Kidney tubule cell (primary cell): ENCODE data around the gene PPM1J.
A peak's percentile ranks its signal among the peaks of the same experiment; 100 is the strongest.

Source experiments
- DNase-seq: peaks from one replicate; pipeline ENCODE4 v3.0.0-alpha.2; 2018; ENCODE audit warnings: low spot score

The PPM1J gene

DNA sequence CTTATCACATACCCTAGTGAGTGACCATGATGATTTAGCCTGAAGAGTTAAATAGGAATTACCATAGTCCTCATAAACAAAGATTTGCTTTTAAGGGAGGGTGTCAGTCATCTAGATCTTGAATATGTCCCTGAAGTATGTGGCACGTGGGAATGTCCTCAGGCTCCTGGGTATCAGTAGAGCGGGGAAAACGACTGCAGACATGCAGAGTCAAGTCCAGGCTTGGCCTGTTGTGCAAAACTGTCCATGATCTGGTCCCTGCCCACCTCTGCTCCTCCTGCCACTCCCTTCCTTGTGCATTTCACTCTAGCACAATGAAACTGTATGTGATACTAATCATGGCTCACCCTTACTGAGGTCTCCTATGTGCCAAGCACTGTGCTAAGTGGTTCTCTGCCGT is 27.8 kb downstream of the PPM1J start:
- DNase-seq: no peak

DNA sequence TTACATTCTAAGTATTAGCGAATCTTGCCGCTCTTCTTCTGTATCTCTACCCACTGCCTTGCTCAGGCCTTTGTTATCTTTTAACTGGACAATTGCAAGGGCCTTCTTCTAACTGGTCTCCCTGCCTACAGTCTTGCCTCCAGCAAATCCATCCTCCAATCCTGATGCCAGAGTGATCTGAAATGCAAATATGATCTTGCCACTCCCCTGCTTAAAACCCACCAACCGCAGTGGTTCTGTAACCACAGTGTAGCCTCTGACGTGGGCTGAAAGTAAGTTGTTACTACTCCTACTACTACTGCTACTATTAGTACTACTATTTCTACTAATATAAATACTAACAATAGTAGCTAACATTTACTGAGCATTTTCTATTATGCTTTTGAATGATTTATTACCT is 28.3 kb downstream of the PPM1J start:
- no peak for DNase-seq

DNA sequence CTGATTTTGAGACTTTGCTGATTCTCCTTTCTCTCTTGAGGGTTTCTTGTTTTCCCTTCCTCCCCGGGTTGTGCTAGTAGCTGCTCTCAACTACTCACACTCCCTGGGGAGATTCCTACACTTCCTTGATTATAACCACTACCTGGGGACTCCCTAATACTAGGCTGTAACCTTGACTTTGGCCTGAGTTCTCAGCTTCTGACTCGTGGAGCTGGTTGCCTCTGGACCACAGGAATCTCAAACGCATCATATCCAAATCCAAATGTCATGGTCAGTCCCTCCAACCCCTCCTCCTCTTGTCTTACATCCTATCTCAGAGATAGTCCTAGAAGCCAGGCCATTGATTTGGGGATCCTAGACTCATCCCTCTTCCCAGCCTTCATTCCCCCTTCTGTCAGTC is 28.7 kb downstream of the PPM1J start:
- DNase-seq: peak; percentile 74

DNA sequence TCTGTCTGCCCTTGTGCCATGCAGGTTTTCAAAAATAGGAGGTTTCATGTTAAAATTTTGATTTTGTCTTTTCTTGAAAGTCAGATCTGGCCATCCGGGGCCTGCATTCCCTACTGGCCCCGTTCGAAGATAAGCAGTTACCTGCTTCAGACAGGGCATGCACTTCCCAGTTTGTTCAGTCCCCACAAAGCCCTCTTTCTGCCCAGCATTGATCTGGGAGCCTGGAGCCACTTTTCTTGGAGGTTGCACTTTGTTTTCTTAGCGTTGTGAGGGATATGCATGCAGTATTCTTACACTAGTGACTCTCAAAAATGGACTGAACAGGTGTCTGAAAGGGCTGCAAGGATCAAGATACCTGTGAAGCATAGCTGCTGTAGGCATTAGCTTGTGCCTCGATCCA is 29.2 kb downstream of the PPM1J start:
- no peak for DNase-seq

DNA sequence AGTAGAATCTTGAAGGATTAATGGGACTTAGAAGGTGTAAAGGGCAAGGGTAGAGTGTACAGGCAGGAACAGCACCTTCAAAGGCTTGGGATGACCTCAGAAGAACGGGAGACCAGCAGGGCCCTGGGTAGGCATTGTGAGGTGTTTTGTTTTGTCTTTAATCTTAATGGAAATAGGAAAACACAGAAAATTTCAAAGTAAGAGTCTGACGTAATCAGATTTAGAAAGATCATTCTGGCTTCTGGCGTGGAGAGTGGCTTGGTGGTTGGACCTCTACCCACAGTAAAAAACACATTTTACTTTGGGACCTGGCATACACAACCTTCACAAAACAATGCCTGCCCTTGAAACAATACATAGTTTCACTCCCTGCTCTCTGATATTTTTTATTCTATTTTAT is 36.5 kb downstream of the PPM1J start:
- no peak for DNase-seq

DNA sequence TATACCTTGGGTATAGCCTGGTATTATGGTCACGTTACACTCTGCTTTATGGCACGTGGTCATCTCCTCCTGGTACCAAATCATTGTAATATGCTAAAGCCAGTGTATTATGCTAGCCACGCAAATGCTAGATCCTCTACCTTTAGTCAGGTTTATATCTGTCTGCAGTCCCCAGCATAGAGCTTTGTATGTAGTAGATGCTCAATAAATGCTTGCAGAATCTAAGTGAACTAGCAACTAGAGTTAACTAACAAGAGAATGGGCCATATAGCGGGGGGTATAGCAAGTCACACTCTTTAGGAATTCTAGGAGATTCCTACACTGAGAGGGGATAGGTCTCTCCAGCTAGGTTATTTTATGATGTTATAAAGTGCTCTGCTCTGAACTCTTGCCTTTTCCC is 37.6 kb downstream of the PPM1J start:
- DNase-seq: no peak

DNA sequence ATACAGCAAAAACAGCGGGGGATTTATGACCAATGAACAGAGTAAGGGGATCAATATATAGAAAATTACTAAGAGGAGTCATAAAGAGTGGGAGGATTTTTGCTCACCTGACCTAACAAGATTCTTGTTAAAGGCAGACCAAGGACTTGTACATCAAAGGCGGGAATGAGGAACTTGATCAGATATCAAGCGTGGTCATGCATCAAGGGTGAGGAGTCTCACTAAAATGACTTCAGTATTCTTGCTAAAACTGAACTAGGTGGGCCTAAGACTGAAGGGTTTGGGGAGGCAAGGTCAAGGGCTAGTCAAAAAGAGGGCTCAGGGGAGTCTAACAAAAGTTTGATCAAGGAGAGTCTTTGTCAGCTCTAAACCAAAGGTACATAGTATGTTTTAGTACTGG is 38.6 kb downstream of the PPM1J start:
- no peak for DNase-seq

DNA sequence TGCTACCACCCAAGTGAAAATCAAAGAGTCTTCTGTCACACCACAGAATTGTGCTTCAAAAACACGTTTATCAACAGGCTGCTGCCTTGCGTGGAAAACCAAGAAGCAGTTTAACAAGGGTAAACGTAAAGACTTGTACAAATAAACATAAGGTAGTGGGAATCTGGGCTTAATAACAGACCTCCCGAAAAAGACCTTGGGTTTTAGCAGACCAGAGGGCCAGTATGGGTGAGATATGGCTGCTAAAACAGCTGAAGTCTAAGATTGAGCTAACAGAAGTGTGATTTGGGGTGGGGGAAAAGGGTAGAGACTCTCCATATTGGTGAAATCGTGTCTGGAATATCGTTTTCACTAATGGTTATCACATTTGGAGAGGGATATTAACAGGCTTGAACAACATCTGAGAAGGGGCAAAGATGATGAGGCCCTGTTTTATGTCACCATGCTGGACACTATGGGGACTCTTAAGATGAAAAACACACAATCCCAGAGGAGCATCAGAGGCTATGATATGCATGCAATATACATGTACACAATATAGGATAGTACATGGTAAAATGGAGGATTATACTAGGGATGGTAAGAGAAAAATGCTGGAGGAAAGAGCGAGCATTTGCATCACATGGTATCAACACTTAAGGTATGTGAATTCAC is 39.3 kb downstream of the PPM1J start:
- DNase-seq: no peak

DNA sequence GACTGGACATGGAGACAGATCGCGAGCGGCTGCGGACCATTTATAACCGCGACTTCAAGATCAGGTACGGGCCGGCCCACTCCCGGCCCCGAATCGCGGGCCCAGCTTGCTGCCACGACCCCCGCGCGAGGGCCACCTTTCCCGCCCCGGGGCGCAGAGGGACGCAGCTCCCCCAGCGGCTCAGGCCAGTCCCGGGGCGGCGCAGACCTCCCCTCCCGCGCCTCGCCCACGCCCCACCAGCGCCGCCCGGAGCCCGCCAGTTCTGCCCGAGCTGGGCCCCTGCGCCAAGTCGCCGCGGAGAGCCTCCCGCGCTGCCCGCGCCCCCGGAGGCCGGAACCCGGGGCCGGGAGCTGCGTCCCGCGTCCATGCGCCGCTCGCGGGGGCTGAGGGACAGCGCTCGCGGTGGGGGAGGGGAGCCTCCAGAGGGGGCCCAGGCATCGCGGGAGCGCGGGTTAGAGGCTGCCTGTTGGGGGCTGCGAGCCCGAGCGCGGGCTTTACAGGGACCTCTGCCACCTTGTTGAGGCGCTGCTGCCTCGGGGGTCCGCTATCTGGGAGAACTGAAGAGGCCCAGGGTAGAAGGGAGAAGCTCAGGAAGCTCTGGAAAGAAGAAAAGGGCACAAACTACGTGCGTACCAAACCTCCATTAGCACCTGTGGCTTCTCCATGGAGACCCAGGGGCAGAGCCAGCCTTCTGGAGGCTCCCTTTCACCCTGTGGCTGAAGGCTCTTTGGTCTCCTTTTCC is 40.0 kb downstream of the PPM1J start:
- DNase-seq: no peak

DNA sequence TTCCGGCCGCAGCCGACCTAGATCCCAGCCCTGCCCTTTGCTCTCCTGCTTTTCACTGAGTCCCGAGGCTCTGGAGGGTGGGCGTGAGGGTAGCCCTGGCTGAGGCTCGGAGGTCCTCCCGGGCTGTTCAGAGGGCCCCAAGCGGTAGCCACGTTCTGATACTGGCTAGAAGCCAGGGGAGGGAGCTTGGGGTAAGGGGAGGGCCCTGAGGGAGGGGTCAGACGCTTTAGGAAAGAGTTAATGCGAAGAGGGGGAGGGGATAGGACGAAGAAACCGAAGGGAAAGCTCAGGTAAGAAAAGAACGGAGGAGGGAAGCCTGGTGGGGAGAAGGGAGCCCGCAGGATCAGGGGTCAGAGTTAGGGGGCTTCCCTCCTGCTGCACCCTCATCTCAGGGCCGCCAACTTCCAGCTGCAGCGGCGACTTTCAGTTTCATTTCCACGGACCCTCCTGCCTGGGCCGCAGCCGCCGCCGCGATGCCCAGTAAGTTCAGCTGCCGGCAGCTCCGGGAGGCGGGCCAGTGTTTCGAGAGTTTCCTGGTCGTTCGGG is 40.6 kb downstream of the PPM1J start, which contains the start of gene MOV10:
TSS of gene MOV10 (plus strand) at position 220 of the 546 bp plus-strand sequence. CDS start at position 474, 254 bp downstream.
- DNase-seq: peak; percentile 83

DNA sequence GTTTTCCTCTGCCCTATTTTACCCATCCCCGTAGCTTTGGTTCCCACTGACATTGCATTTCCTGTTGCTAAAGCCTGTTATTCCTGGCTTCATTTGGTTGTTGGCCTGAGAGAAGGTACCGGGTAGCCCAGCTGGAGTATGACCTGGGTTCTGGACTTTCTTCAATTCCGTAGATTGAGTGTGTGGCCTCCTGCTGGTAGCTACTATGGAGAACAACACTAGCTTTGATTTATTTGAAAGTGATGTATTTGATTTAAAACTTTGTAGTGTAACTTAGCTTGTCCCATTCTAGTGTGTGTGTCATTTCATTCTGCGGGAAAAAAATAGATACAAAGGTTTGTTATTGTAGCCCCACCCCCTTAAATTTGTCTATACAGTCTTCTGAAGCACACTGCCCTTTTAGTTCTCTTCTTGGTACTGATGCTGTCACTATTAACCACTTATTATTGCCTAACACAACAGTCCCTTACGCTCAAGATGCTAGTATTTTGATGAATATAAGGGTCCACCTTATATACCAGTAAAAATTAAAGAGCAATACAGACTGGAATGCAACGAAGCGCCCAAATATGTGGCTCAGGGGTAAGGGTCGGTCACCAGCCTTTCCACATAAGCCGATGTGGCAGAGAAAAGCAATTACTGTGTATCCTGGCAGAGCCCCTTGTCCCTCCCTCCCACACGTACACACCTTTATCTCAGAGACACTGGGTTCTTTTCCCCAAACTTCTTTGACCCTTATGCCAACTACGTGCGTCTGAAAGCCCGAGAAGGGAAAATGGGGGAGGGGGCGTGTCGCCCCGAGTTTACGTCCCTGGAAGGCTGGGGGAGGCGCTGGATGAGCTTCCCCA is 41.3 kb downstream of the PPM1J start:
- DNase-seq: peak; percentile 60

DNA sequence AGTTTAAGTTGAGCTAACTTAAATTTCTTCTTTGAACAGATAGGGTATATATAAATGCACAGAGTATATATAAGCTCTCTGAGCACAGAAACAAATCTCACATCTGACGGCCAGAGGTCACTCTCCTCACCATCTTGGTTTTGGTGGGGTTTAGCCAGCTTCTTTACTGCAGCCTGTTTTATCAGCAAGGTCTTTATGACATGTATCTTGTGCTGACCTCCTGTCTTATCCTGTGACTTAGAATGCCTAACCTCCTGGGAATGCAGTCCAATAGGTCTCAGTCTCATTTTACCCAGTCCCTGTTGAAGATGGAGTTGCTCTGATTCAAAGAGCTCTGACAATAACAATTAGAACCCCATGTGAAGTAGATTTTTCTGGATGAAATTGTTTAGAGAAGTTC is 42.3 kb downstream of the PPM1J start:
- no peak for DNase-seq

DNA sequence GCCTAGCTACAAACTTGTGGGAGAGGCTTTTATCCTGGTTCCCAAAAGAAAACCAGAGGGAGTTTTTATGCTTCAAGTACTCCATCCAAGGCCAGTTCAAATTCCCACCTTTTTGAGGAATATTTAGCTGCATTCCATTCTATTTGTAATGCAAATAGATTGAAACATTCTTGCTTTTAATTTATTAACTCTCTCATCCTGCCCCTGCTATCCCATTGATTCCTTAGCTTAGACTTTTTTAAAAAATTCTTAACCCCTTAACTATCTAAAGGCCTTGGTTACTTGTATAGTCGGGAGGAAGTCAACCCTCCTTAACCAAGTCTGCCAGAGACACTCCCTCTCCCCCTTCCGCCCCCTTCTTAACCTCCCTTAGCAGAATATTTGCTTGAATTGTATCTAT is 43.1 kb downstream of the PPM1J start:
- DNase-seq: no peak

DNA sequence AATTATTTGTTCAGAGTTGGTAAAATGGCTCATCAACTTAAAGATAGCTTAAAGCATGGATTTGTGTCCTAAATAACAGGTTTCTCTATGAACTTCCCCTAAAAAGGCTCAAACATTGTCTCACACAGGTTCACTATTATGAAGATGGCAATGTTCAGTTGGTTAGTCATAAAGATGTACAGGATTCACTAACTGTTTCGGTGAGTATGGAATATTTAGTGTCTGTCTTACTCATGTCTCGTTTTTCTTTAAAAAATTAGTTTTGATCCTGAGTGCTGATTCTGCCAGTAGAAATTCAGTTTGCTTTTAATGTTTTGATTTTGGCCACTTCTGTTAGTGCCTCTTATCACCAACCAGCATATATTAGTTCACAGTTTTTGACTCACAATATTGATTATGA is 48.2 kb downstream of the PPM1J start:
- DNase-seq: no peak

DNA sequence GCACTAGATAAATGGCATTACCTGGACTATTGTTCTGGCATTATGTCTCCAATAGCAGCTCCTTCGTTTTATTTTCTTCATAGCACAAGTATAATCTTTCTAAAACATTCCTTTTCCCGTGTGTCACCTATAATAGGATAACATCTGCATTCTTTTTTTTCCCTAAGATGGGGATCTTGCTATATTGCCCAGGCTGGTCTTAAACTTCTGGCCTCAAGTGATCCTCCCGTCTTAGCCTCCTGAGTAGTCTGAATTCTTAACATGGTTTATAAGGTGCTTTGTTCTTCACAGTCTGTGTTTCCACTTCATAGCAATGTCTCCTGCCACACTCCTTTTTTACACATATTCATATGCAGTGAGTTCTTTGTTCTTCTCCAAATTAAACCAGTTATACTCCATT is 49.3 kb downstream of the PPM1J start:
- DNase-seq: no peak
